Measurements from ENCODE around the gene ACTL6B.
"Not testable (repeated sequence)": the region's sequence is repeated elsewhere in the genome, so short reads cannot be mapped to it uniquely, and the experiment has no call there.

Gene ACTL6B

GRCh38 chr7:100671353-100672327, 15.4 kb upstream of the ACTL6B start:
- DNase-seq (ENCODE audit: low spot score): no peak

DNA sequence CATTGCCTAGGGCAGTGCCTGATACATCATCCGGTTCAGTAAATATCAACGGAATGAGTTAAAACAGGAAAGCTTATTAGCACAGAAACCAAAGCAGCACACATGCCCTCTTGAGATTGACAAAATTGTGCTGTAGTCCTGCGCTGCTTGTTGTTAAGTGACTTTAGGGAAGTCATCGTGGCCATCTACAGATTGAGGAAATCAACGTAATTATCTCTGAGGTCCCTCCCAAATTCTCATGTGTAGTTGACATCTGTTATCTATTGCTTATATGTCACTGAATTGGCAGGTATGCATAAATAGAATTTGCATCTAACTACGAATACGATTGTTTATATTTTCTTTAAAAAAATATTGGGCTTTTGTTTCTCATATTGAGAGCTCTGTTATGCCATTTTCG, 13.8 kb upstream of the ACTL6B start:
- DNase-seq (ENCODE audit: low spot score): no peak

DNA sequence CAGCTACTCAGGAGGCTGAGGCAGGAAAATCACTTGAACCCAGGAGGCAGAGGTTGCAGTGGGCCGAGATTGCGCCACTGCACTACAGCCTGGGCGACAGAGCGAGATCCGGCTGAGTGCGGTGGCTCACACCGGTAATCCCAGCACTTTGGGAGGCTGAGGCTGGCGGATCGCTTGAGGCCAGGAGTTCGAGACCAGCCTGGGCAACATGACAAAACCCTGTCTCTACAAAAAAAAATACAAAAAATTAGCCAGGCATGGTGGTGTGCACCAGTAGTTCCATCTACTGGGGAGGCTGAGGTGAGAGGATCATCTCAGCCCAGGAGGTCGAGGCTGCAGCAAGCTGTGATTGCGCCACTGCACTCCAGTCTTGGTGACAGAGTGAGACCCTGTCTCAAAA, 12.9 kb upstream of the ACTL6B start:
- DNase-seq (ENCODE audit: low spot score): not testable (repeated sequence)

DNA sequence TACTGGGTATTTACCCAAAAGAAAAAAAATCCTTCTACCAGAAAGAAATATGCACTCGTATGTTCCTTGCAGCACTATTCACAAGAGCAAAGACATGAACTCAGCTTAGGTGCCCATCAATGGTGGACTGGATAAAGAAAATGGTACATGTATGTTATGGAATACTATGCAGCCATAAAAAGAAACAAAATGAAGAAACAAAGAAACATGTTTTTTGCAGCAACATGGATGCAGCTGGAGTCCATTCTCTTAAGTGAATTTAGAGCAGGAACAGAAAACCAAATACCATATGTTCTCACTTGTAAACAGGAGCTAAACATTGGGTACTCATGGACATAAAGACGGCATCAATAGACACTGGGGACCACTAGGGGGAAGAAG, 11.8 kb upstream of the ACTL6B start:
- DNase-seq (ENCODE audit: low spot score): no peak

DNA sequence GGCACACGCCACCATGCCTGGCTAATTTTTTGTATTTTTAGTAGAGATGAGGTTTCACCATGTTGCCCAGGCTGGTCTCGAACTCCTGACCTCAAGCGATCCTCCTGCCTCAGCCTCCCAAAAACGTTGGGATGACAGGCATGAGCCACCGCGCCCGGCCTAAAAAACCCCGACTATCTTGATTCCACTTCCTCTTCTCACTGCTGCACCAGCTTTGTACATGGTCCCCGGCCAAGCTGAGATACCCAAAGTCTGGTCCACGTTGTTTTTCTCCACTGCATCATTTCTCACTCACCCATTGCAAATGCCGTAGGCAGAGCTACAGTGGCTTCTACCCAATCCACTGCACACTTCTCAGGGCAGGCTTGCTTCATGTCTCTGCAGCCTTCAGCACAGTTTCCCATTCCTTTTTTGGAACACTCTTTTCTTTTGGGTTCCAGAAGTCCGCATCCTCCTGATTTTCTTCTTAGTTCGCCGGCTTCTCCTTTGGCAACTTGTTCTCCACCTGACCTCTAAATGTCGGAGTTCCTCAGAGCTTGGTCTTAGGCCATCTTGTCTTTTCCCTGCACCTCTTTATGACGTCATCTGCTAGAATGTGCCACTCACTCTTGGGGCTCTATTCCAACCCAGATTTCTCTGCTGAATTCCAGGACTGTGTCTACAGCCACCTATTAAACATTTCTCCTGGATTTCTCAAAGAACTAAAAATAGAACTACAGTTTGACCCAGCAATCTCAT, 11.3 kb upstream of the ACTL6B start:
- no peak for DNase-seq (ENCODE audit: low spot score)

DNA sequence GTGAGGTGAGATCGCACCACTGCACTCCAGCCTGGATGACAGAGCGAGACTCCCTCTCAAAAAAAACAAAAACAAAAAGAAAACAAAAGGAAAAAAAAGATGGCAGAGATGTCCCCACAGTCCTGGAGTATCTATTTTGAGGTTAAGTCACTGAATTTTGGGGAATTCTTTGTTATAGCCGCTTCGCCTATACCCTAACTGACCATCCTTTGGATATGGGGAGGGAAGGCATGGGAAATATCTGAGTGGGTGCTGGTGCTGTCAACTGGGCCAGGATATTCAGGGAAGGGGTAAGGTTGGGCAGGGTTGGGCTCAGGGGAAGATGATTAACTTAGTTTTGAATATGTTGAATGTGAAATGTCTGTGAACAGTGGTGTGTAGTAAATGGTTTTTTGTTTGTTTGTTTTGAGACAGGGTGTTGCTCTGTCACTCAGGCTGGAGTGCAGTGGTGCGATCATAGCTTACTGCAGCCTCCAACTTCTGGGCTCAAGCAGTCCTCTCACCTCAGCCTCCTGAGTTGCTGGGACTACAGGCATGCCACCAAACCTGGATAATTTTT, 9.0 kb upstream of the ACTL6B start:
- no peak for DNase-seq (ENCODE audit: low spot score)

GRCh38 chr7:100662194-100662776, 6.0 kb upstream of the ACTL6B start:
- DNase-seq (ENCODE audit: low spot score): not testable (repeated sequence)

- no peak for DNase-seq (ENCODE audit: low spot score)
Measured at GRCh38 chr7:100654908-100655831, 1.1 kb downstream of the ACTL6B start.

DNA sequence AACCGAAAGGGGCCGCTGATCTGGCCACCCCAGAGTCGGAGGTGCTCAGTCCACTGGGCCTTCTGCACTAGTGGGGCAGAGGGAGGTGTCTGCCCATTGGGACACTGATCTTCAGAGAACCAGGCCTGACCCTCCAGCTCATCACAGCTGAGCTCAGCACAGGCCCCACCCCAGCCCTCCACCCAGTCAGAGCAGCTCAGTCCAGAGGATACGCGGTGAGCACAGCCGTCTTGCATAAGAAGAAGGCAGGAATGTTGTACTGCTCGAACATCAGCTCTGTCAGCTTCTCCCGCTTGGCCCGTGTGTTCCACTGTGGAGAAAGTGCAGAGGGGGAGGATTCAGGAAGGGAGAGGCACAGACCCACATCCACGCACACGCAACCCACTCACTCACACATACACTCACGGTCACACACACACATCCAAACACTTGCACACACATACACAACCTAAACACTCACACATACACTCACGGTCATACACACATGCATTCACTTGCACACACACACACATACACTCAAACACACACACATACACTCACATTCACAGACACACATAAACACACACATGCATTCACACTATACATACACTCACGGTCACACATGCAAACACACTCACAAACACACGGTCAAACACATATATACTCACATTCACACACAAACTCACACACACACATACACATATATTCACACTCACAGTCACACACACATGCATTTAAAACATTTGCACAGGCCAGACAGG, 6.3 kb downstream of the ACTL6B start:
- no peak for DNase-seq (ENCODE audit: low spot score)

DNA sequence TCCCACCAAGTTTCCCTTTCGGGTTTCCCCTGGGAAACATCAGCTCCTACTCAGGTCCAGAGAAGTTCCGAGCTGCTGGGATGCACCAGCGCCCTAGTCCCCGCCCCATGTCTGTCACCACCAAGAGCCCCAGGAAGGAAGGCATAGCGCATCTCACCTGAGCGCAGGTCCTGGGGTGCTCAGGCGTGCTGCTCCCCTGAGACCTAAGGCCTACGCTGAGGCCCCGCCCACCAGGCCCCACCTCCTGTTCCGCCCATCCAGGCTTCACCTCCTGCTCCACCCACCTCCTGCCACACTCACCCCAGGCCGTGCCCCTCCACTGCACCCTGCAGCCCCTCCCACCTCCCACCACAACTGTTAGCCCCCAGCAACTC, 13.7 kb downstream of the ACTL6B start:
- DNase-seq (ENCODE audit: low spot score): no peak

DNA sequence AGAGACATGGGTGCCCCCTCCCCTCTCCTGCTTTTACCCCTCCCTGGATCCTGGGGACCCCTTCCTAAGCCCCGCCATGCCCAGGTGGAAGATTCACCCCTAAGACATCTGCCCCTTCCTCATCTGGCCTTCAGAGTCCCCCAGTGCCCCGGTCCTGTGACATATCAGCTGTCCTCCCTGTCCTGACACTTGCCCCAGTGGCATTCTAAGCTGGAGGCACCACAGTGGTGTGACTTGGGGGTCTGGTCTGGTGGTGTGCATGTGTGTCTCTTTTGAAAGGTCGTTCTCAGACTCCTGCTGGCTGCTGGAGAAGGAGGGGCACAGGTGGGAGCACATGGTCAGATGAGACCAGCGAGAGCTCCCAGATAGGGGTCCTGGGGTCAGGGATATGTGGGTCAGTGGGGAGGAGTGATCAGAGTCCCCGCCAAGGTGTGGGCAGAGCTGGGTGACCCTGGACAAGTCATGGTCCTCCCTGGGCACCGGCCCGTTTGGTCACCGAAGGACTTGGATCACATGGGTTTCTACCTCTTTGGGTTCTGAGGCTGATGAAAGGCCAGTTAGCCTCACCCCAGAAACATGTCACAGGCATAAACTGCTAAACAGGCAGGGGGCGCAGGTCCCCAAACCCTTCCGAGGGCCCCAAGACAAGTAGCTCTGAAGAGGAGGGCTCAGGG, 14.3 kb downstream of the ACTL6B start:
- no peak for DNase-seq (ENCODE audit: low spot score)

- peak; percentile 61 for DNase-seq (ENCODE audit: low spot score)
Measured at GRCh38 chr7:100641463-100641859, 14.8 kb downstream of the ACTL6B start, which contains the start of gene TFR2. Gene TFR2 (minus strand): TSS chr7:100641552. CDS start chr7:100641509, 43 bp downstream.

DNA sequence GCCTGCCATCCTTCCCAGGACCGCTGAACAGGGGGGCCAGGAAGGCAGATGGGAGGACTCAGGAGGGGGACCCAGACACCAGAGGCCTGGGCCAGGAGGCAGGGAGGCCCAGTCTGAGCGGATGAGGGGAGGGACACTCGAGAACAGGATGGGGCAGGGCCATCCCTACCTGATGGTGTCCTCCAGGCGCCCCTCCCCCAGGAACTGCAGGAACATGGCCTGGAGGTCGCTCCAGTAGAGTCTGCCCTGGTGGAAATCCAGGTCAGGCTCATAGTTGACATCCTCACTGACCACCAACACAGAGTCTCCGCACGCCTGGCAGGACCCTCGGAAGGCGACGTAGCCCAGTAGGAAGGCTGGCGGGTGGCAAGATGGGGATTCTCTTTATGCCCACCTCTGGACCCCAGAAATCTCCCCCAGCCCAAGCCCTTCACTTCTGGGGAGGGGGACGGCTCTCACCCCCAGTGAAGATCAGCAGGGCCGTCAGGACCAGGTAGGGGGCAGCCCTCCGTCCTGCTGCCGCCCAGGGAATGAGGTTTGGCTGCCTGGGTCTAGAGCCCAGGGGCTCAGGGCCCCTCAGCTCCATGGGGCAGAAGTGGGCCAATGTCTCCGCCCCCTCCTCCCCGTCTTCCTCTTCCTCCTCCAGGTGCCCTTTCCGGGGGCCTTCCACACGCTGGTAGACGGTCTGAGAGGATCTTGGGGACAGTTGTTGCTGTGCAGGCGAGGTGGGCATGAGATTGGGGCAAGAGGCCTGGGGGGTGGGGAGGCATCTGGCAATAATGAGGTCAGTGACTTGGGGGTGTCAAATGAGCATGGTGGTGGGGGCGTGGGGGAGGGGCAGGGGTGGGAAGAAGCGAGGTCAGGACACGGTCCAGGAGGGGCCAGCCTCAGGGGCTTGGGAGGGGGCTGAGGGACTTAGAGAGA, 15.5 kb downstream of the ACTL6B start:
- no peak for DNase-seq (ENCODE audit: low spot score)

DNA sequence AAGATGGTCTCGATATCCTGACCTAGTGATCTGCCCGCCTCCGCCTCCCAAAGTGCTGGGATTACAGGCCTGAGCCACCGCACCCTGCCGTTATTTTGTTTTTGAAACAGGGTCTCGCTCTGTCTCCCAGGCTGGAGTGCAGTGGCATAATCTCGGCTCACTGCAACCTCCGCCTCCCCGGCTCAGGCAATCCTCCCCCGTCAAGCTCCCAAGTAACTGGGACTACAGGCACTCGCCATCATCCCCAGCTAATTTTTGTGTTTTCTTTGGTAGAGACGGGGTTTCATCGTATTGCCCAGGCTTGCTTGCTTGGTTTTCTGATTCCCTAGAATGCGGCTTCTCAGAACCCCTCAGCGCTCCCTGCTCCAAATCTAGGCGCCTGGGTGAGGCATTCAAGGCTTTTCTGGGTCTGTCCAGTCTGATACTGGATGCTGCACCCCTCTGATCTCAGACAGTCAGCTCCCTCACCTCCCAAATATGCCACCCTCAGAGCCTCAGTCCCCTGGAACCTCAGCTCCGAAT, 16.2 kb downstream of the ACTL6B start:
- no peak for DNase-seq (ENCODE audit: low spot score)

DNA sequence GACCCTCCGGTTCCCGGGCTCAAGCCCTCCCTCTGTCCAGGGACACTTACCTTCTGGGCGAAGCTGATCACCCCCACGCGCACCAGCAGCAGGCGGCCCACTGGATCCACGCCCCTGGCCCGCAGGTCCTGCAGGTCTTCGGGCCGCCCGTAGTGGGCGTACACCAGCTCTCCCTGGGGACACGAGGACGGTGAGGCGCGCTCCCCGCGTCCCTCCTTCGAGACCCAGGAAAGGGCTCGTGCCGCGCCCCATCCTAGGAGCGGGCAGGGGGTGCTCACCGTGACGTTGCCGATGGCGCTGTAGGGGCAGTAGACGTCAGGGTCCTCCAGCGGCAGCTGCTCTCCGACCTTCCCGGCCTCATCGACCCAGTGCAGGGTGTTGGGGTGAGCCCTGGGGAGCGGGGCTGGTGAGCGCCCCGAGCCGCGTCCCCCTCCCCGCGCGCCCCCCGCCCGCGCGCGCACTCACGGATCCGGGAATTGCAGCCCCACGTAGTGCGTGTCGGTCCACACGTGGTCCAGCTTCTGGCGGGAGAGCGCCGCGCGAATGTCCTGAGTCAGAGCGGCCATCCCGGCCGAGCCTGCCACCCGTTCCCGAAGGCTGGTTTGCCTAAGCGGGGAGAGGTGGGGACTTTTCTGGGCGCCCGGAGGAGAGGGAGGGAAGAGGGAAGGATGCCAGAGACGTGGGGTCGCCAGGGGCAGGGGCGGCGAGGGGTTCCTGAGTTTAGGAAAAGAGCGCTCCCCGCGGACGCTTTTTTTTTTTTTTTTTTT, 23.1 kb downstream of the ACTL6B start:
- no peak for DNase-seq (ENCODE audit: low spot score)

GRCh38 chr7:100630066-100630465, 26.2 kb downstream of the ACTL6B start:
- DNase-seq (ENCODE audit: low spot score): no peak

GRCh38 chr7:100629117-100629716, 27.0 kb downstream of the ACTL6B start:
- peak; percentile 97 for DNase-seq (ENCODE audit: low spot score)

DNA sequence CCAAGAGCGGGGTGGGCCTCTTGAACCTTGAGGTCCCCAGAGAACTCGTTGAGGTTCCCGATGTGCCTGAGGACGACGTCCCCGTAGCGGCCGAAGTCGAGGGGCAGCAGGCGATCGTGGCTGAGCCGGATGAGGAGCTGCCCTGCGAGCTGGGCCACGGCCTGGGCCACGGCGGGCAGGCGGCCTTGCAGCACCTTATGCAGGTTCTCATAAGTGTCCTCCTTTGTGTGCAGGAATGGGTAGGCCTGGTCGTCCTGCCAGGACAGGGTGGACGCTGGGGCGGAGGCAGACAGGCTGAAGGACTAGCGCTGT, 29.1 kb downstream of the ACTL6B start:
- DNase-seq (ENCODE audit: low spot score): no peak

Data from HuH-7 (cell line).